HG03460 (cell line): ENCODE measurements around the gene SSX1.
"Not testable (repeated sequence)": the region's sequence is repeated elsewhere in the genome, so short reads cannot be mapped to it uniquely, and the experiment has no call there.

Experiments
- ATAC-seq: cut with Tn5 transposase; IDR thresholded peaks from one replicate; pipeline ENCODE4 v1.9.1; 2021; ENCODE audit not compliant: unreplicated experiment

SSX1 gene

GRCh38 chrX:48255062-48255796 is at the start of gene SSX1:
SSX1 (plus strand) TSS chrX:48255392; CDS start chrX:48257242, 1,850 bp downstream.
- not testable (repeated sequence) for ATAC-seq

GRCh38 chrX:48214341-48214740 is 40.9 kb upstream of the SSX1 start:
- ATAC-seq: not testable (repeated sequence)

GRCh38 chrX:48224196-48224595 is 31.0 kb upstream of the SSX1 start:
- not testable (repeated sequence) for ATAC-seq

- not testable (repeated sequence) for ATAC-seq
Observed at GRCh38 chrX:48252945-48253344, 2.2 kb upstream of the SSX1 start.

GRCh38 chrX:48274365-48274764 is 19.2 kb downstream of the SSX1 start:
- not testable (repeated sequence) for ATAC-seq

GRCh38 chrX:48278958-48279357 is 23.8 kb downstream of the SSX1 start:
- no peak for ATAC-seq

- not testable (repeated sequence) for ATAC-seq
Observed at GRCh38 chrX:48280729-48281128, 25.5 kb downstream of the SSX1 start.

GRCh38 chrX:48306175-48306574 is 51.0 kb downstream of the SSX1 start:
- ATAC-seq: no peak

GRCh38 chrX:48313996-48314395 is 58.8 kb downstream of the SSX1 start:
- not testable (repeated sequence) for ATAC-seq
